SK-N-SH treated with all-trans-retinoic acid at 6 μM for 48 hours (cell line): Measurements from ENCODE around the gene TMEM130.

Experiments
- ATAC-seq: fragments of 200-7000 bp; cut with Tn5 transposase; 3 replicates; pipeline ENCODE4 v1.9.1; 2020; ENCODE audit warnings: mild to moderate bottlenecking, moderate library complexity
- ARNTL ChIP-seq: fragments of 450-650 bp; formaldehyde crosslinking; IDR thresholded peaks from 2 replicates; pipeline ENCODE4 v1.5.0; 2020; ENCODE audit warnings: low read depth, mild to moderate bottlenecking, moderate library complexity, borderline replicate concordance
- BACH2 ChIP-seq: fragments of 250-450 bp; sonication (Bioruptor Pico); IDR thresholded peaks from 2 replicates; pipeline ENCODE4 v1.9.0; 2021; ENCODE audit warnings: mild to moderate bottlenecking, borderline replicate concordance
- CSDC2 ChIP-seq: fragments of 250-450 bp; sonication (Bioruptor Pico); IDR thresholded peaks from 2 replicates; pipeline ENCODE4 v1.5.0; 2020; ENCODE audit warnings: mild to moderate bottlenecking, moderate library complexity
- ESRRG ChIP-seq: fragments of 250-450 bp; sonication (Bioruptor Pico); IDR thresholded peaks from 2 replicates; pipeline ENCODE4 v1.6.1; 2021; ENCODE audit warnings: mild to moderate bottlenecking
- ISL1 ChIP-seq: fragments of 250-450 bp; sonication (Bioruptor Pico); IDR thresholded peaks from 2 replicates; pipeline ENCODE4 v2.1.2; 2022; ENCODE audit warnings: mild to moderate bottlenecking, moderate library complexity
- RARB ChIP-seq: fragments of 250-450 bp; sonication (Bioruptor Pico); IDR thresholded peaks from 2 replicates; pipeline ENCODE4 v1.8.0; 2021; ENCODE audit warnings: mild to moderate bottlenecking, moderate library complexity
- SNAI2 ChIP-seq: fragments of 250-450 bp; sonication (Bioruptor Pico); IDR thresholded peaks from 2 replicates; pipeline ENCODE4 v1.5.0; 2020; ENCODE audit warnings: mild to moderate bottlenecking, moderate library complexity
- TCF4 ChIP-seq: fragments of 250-450 bp; sonication (Bioruptor Pico); IDR thresholded peaks from 2 replicates; pipeline ENCODE4 v1.8.0; 2021; ENCODE audit warnings: mild to moderate bottlenecking, moderate library complexity, borderline replicate concordance
- TOX ChIP-seq: fragments of 250-450 bp; sonication (Bioruptor Pico); IDR thresholded peaks from 2 replicates; pipeline ENCODE4 v1.8.0; 2021; ENCODE audit warnings: mild to moderate bottlenecking, moderate library complexity, borderline replicate concordance
- TSHZ2 ChIP-seq: fragments of 250-450 bp; sonication (Bioruptor Pico); IDR thresholded peaks from 2 replicates; pipeline ENCODE4 v1.5.0; 2020; ENCODE audit warnings: mild to moderate bottlenecking, moderate library complexity
- ZC3H10 ChIP-seq: fragments of 250-450 bp; sonication (Bioruptor Pico); IDR thresholded peaks from 2 replicates; pipeline ENCODE4 v1.5.1; 2021; ENCODE audit warnings: mild to moderate bottlenecking, moderate library complexity
- ZFP3 ChIP-seq: fragments of 250-450 bp; sonication (Bioruptor Pico); IDR thresholded peaks from 2 replicates; pipeline ENCODE4 v1.5.0; 2020; ENCODE audit warnings: mild to moderate bottlenecking, moderate library complexity
- ZFP30 ChIP-seq: fragments of 450-650 bp; formaldehyde crosslinking; IDR thresholded peaks from 2 replicates; pipeline ENCODE4 v1.5.0; 2022; ENCODE audit warnings: mild to moderate bottlenecking, moderate library complexity
- ZNF565 ChIP-seq: fragments of 450-650 bp; formaldehyde crosslinking; conservative IDR thresholded peaks from 2 replicates; pipeline ENCODE4 v1.5.0; 2020; ENCODE audit warnings: low read depth, mild to moderate bottlenecking, moderate library complexity
- ZNF8 ChIP-seq: fragments of 450-650 bp; formaldehyde crosslinking; IDR thresholded peaks from 2 replicates; pipeline ENCODE4 v1.5.0; 2020; ENCODE audit warnings: mild to moderate bottlenecking, moderate library complexity
- TF ChIP-seq, protein P1 (sequence below): fragments of 250-450 bp; sonication (Bioruptor Pico); IDR thresholded peaks from 2 replicates; pipeline ENCODE4 v1.5.1; 2020; ENCODE audit warnings: low read depth, mild to moderate bottlenecking, moderate library complexity
- TF ChIP-seq, protein P2 (sequence below): fragments of 250-450 bp; sonication (Bioruptor Pico); IDR thresholded peaks from 2 replicates; pipeline ENCODE4 v1.5.1; 2021; ENCODE audit warnings: mild to moderate bottlenecking, moderate library complexity
- TF ChIP-seq, protein P3 (sequence below): fragments of 250-450 bp; sonication (Bioruptor Pico); IDR thresholded peaks from 2 replicates; pipeline ENCODE4 v1.8.0; 2020; ENCODE audit warnings: mild to moderate bottlenecking, moderate library complexity, borderline replicate concordance

Gene TMEM130

DNA sequence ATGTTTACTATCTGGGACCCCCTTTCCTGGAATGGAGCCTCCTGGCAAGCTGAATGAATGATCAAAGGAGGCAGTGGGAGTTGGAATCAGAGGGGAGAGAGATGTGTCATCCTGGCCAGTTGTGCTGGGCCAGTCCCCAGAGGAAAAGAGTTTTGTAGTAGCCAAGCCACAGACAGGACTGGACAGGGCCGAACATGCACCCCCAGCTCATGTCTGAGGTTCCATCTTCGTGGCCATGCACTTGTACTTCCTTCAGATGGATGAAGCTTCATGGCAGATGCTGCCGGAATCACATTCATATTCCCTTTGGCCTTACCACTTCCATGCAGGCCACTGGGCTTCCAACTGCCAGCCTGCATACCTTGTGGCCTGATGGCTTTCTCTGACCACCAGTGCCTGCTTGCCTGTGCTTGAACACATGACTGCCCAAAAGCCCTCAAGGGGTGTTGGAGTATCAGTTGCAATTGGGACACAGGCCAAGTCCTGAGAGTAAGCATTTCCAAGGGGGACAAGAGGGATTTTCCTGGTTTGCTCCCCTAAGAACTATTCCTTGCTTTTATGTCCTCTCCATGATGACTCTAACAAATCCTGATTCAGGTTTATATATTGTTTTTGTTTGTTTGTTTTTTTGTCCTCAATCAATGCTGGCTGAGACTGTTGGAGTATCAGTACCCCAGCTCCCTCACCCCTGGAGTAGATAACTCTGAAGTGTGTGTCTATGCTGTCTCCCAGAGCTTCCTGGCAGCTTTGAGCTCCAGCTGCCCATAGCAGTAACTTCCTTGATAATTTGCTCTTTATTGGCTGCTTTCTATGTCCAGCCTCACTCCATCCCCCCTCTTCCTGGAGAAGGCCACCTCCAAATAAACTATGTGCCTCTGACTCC lies 63.6 kb downstream of the TMEM130 start:
- no peak for ATAC-seq
- TF ChIP-seq RARB (CRISPR knock-in tag) (no peak), ISL1 (CRISPR knock-in tag) (no peak), CSDC2 (CRISPR knock-in tag) (no peak), ZFP3 (no peak), SNAI2 (CRISPR knock-in tag) (no peak), ZNF565 (no peak), ZFP30 (CRISPR knock-in tag) (no peak)

GRCh38 chr7:98802781-98803110 lies 67.1 kb downstream of the TMEM130 start:
- TF ChIP-seq, protein P1, sequence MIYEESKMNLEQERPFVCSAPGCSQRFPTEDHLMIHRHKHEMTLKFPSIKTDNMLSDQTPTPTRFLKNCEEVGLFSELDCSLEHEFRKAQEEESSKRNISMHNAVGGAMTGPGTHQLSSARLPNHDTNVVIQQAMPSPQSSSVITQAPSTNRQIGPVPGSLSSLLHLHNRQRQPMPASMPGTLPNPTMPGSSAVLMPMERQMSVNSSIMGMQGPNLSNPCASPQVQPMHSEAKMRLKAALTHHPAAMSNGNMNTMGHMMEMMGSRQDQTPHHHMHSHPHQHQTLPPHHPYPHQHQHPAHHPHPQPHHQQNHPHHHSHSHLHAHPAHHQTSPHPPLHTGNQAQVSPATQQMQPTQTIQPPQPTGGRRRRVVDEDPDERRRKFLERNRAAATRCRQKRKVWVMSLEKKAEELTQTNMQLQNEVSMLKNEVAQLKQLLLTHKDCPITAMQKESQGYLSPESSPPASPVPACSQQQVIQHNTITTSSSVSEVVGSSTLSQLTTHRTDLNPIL (CRISPR knock-in tag), result no peak
- no peak for TF ChIP-seq TSHZ2
- no peak for TF ChIP-seq SNAI2 (CRISPR knock-in tag)
- TF ChIP-seq ZNF8 (CRISPR knock-in tag), result no peak
- TF ChIP-seq ESRRG, result no peak
- TF ChIP-seq, protein P2, sequence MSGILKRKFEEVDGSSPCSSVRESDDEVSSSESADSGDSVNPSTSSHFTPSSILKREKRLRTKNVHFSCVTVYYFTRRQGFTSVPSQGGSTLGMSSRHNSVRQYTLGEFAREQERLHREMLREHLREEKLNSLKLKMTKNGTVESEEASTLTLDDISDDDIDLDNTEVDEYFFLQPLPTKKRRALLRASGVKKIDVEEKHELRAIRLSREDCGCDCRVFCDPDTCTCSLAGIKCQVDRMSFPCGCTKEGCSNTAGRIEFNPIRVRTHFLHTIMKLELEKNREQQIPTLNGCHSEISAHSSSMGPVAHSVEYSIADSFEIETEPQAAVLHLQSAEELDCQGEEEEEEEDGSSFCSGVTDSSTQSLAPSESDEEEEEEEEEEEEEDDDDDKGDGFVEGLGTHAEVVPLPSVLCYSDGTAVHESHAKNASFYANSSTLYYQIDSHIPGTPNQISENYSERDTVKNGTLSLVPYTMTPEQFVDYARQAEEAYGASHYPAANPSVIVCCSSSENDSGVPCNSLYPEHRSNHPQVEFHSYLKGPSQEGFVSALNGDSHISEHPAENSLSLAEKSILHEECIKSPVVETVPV (CRISPR knock-in tag), result no peak
- no peak for TF ChIP-seq TCF4 (CRISPR knock-in tag)
- TF ChIP-seq ZFP30 (CRISPR knock-in tag), result no peak
- no peak for TF ChIP-seq ZC3H10 (CRISPR knock-in tag)
- no peak for ATAC-seq

DNA sequence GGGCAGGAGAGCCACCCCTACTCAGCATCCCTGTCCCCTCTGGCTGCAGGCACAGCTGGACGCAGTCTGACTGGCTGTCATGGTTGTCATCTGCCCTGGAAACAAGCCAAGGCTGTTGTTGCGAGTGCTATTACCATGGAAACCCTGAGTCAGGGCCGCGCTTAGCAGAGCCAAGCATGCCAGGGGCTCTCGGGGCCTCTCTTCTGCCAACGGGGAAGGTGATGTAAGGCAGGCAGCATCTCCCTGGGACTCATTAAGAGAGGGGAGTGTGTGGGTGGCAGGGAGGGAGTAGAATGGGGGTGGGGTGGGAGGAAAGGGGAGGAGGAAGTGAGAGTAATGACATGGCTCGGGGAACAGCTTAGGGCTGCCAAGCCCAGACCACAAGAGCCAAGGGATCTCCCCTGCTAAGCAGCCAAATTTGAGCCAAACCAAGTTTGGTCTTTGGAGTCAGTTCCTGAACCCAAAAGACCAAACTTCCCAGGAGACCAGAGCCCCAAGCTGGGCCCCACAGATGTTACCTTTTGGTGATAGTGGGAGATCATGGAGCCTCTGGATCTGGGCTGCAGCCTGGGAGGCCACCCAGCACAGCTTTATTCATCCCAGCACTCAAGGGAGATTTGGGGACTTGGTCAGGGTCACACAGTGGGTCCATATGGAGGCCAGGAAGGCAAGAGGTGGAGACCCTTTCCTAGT lies 67.6 kb downstream of the TMEM130 start:
- peak; percentile 53; the same call in 1 of the 3 replicates for ATAC-seq
- TF ChIP-seq TCF4 (CRISPR knock-in tag) (peak; percentile 41; the same call in 1 of the 2 replicates), TSHZ2 (peak; percentile 31; the same call in 1 of the 2 replicates), ZNF565 (no peak)

DNA sequence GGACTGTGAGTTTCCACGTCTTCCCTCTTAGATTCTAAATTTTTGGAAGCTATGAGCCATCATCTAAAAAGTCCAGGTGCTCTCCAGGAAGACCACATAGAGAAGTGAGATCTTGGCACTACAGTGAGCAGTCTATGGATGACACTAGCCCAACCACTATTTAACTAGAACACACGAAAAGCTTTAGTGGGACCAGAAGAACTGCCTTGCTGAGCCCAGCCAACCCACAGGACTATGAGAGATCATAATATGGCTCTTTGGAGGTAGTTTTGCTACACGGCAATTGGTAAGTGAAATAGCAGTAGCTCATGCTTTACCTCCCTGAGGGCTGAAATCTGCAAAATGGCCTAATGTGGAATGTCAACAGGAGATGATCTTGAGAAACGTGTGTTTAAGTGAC lies 68.8 kb downstream of the TMEM130 start:
- ATAC-seq, result no peak
- TF ChIP-seq TCF4 (CRISPR knock-in tag) (no peak), ARNTL (CRISPR knock-in tag) (no peak), BACH2 (CRISPR knock-in tag) (no peak), ZFP3 (no peak)
- TF ChIP-seq, all 23 proteins: peak for 0

GRCh38 chr7:98797150-98797549 lies 72.7 kb downstream of the TMEM130 start:
- no peak for ATAC-seq
- TF ChIP-seq SNAI2 (CRISPR knock-in tag) (no peak), TOX (CRISPR knock-in tag) (no peak), ZNF8 (CRISPR knock-in tag) (no peak), RARB (CRISPR knock-in tag) (no peak), ZFP3 (no peak), ZC3H10 (CRISPR knock-in tag) (no peak), CSDC2 (CRISPR knock-in tag) (no peak)
- TF ChIP-seq, protein P3, sequence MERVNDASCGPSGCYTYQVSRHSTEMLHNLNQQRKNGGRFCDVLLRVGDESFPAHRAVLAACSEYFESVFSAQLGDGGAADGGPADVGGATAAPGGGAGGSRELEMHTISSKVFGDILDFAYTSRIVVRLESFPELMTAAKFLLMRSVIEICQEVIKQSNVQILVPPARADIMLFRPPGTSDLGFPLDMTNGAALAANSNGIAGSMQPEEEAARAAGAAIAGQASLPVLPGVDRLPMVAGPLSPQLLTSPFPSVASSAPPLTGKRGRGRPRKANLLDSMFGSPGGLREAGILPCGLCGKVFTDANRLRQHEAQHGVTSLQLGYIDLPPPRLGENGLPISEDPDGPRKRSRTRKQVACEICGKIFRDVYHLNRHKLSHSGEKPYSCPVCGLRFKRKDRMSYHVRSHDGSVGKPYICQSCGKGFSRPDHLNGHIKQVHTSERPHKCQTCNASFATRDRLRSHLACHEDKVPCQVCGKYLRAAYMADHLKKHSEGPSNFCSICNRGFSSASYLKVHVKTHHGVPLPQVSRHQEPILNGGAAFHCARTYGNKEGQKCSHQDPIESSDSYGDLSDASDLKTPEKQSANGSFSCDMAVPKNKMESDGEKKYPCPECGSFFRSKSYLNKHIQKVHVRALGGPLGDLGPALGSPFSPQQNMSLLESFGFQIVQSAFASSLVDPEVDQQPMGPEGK (CRISPR knock-in tag), result no peak
- TF ChIP-seq, protein P2 (CRISPR knock-in tag), result no peak
